Measurements from ENCODE around the gene EXOSC7. TPM values are rescaled to one million over a fixed set of nuclear protein-coding genes. Genes with fewer than 3 reads are reported as not detected.
"Not testable (repeated sequence)": the region's sequence is repeated elsewhere in the genome, so short reads cannot be mapped to it uniquely, and the experiment has no call there.

Gene EXOSC7
- total RNA-seq, 2 donors from 2014 or later, result 21.0 to 32.1 TPM

- DNase-seq (peak; percentile 92), ATAC-seq (peak; percentile 73 to 77)
- intact Hi-C loops (cut with DNase I), result loop anchor here in 1 of 2 donors (5.0 kb wide), 1 partner anchor 174 kb away; no protein-coding TSS in a partner anchor
Measured at GRCh38 chr3:45037720-45038455, 61.8 kb downstream of the EXOSC7 start.

GRCh38 chr3:45041666-45042065 lies 65.6 kb downstream of the EXOSC7 start:
- ATAC-seq (no peak), DNase-seq (no peak)
- intact Hi-C loops (cut with DNase I), result loop anchor here (5.0 to 10.0 kb wide), 2 partner anchors 453 to 456 kb away; no protein-coding TSS in a partner anchor

- ATAC-seq, result no peak
- intact Hi-C loops (cut with DNase I), result loop anchor here (5.0 to 10.0 kb wide), 2 partner anchors 453 to 455 kb away; no protein-coding TSS in a partner anchor
- no peak for DNase-seq
Measured at GRCh38 chr3:45042162-45042561, 66.1 kb downstream of the EXOSC7 start.

- peak in 1 of 2 donors; percentile 29 for ATAC-seq
- intact Hi-C loops (cut with DNase I), result loop anchor here (5.0 to 10.0 kb wide), 2 partner anchors 451 to 453 kb away; no protein-coding TSS in a partner anchor
- no peak for DNase-seq
Measured at GRCh38 chr3:45043728-45044299, 67.8 kb downstream of the EXOSC7 start.

- intact Hi-C loops (cut with DNase I), result loop anchor here in 1 of 2 donors (10.0 kb wide), 1 partner anchor 447 kb away; no protein-coding TSS in a partner anchor
Measured at GRCh38 chr3:45048244-45048643, 72.2 kb downstream of the EXOSC7 start.

GRCh38 chr3:45049807-45050206 lies 73.8 kb downstream of the EXOSC7 start:
- ATAC-seq, result no peak
- no peak for DNase-seq
- intact Hi-C loops (cut with DNase I), result loop anchor here in 1 of 2 donors (10.0 kb wide), 1 partner anchor 445 kb away; no protein-coding TSS in a partner anchor

More at GRCh38 chr3:45048244-45048643, 72.2 kb downstream of the EXOSC7 start:
- ATAC-seq, result peak in 1 of 2 donors; percentile 63
- DNase-seq, result no peak

GRCh38 chr3:45051685-45052084 lies 75.6 kb downstream of the EXOSC7 start:
- no peak for DNase-seq
- intact Hi-C loops (cut with DNase I), result no loop called here
- ATAC-seq, result no peak

- ATAC-seq; intact Hi-C loops (cut with DNase I); DNase-seq: not testable (repeated sequence)
Measured at GRCh38 chr3:45053805-45054195, 77.8 kb downstream of the EXOSC7 start.

GRCh38 chr3:45054196-45054857 lies 78.3 kb downstream of the EXOSC7 start:
- intact Hi-C loops (cut with DNase I), result no loop called here
- peak in 1 of 2 donors; percentile 45 for ATAC-seq
- DNase-seq, result no peak

GRCh38 chr3:45055032-45055410 lies 79.0 kb downstream of the EXOSC7 start:
- intact Hi-C loops (cut with DNase I), result loop anchor here in 1 of 2 donors (5.0 kb wide), 1 partner anchor 117 kb away; no protein-coding TSS in a partner anchor
- ATAC-seq, result peak in 1 of 2 donors; percentile 64

GRCh38 chr3:45055411-45056143 lies 79.5 kb downstream of the EXOSC7 start:
- ATAC-seq (peak in 1 of 2 donors; percentile 24), DNase-seq (no peak)
- intact Hi-C loops (cut with DNase I), result loop anchor here in 1 of 2 donors (5.0 kb wide), 1 partner anchor 117 kb away; no protein-coding TSS in a partner anchor

More at GRCh38 chr3:45055032-45055410, 79.0 kb downstream of the EXOSC7 start:
- DNase-seq, result no peak

- ATAC-seq (peak; percentile 78 to 81), DNase-seq (no peak)
- intact Hi-C loops (cut with DNase I), result loop anchor here in 1 of 2 donors (5.0 kb wide), 1 partner anchor 116 kb away; no protein-coding TSS in a partner anchor
Measured at GRCh38 chr3:45056608-45057301, 80.7 kb downstream of the EXOSC7 start.

GRCh38 chr3:45057557-45057956 lies 81.5 kb downstream of the EXOSC7 start:
- intact Hi-C loops (cut with DNase I), result loop anchor here in 1 of 2 donors (5.0 kb wide), 1 partner anchor 115 kb away; no protein-coding TSS in a partner anchor
- ATAC-seq (no peak), DNase-seq (no peak)

- ATAC-seq, result no peak
- intact Hi-C loops (cut with DNase I), result loop anchor here in 1 of 2 donors (5.0 kb wide), 1 partner anchor 113 kb away; no protein-coding TSS in a partner anchor
- no peak for DNase-seq
Measured at GRCh38 chr3:45059132-45059531, 83.1 kb downstream of the EXOSC7 start.

- no peak for DNase-seq
- ATAC-seq, result no peak
- intact Hi-C loops (cut with DNase I), result no loop called here
Measured at GRCh38 chr3:45060165-45060892, 84.3 kb downstream of the EXOSC7 start.
